Fibroblast of skin of right quadriceps (primary cell): ENCODE data around the gene CCL11.
A peak's percentile ranks its signal among the peaks of the same experiment; 100 is the strongest.

Source experiments
- DNase-seq: peaks from one replicate; pipeline ENCODE4 v3.0.0-alpha.2; 2013

CCL11 gene

GRCh38 chr17:34257986-34258326, 27.6 kb upstream of the CCL11 start:
- DNase-seq, result no peak

DNA sequence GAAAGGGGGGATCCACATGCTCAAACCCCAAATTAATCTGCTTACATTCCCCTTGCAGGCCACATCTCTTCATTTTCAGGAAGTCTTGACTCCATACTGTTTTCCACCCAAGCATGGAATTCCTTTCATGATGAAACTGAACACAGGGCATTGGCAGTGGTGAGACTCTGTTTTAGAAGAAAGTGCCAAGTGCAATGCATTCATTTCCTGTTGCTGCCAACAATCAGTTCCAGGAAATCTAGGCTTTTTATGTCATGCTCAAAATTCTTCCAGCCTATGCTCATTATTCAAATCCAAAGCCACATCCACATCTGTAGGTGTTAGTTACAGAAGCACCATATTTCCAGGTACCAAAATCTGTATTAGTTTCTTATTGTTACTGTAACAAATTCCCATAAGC, 26.4 kb upstream of the CCL11 start:
- peak; percentile 60 for DNase-seq

GRCh38 chr17:34260861-34261260, 24.7 kb upstream of the CCL11 start:
- no peak for DNase-seq

GRCh38 chr17:34261568-34262337, 23.8 kb upstream of the CCL11 start:
- no peak for DNase-seq

DNA sequence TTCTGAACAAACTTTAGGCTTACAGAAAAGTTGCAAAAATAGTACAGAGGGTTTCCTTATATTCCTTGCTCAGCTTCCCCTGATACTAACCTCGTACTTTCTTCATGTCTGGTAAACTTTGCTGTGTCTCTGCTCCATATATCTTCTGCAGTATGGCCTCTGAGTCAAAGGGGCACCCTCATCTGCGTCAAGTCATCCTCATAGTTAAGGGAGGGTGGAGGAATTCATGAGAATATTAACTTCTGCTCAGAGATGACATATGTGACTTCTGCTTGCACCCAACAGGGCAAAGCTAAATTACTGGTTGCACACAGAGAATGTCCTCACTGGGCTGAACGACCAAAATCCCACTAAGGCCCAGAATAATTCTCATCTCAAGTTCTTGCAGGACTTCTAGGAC, 19.8 kb upstream of the CCL11 start:
- DNase-seq, result no peak

GRCh38 chr17:34269969-34270368, 15.6 kb upstream of the CCL11 start, which contains the start of gene CCL7:
Gene CCL7, plus strand, starts transcription at chr17:34270221. Its CDS starts 70 bp downstream, at chr17:34270291.
- peak; percentile 71 for DNase-seq

- DNase-seq, result peak; percentile 96
These were observed 9.7 kb upstream of the CCL11 start for GRCh38 chr17:34275881-34276280.

DNA sequence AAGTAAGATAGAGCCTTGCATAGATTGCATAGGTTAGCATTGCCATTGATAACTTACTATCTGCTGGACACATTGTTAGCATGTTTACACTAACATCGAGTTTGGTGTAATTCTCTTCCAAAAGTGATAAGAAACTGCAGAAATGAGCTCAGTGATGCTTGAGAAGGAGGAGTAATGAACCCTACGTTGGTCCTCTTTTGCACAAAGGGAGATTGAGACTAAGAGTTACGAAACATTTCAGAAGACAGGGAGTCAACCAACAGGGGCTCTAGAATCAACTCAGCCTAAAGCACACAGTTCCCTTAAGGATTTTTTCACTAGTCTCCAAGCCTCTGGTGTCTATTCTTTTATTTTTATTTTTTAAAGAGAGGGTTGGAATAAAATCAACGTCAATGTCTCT, 8.7 kb upstream of the CCL11 start:
- no peak for DNase-seq

- no peak for DNase-seq
These were observed 2.0 kb upstream of the CCL11 start for GRCh38 chr17:34283571-34283970.

DNA sequence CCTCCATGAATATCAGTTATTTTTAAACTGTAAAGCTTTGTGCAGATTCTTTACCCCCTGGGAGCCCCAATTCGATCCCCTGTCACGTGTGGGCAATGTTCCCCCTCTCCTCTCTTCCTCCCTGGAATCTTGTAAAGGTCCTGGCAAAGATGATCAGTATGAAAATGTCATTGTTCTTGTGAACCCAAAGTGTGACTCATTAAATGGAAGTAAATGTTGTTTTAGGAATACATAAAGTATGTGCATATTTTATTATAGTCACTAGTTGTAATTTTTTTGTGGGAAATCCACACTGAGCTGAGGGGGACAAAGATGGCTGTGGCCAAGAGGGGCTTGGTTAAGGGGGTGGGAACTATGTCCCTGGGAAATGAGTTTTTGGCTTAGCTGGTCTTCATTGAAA, 2.3 kb downstream of the CCL11 start:
- DNase-seq, result no peak

DNA sequence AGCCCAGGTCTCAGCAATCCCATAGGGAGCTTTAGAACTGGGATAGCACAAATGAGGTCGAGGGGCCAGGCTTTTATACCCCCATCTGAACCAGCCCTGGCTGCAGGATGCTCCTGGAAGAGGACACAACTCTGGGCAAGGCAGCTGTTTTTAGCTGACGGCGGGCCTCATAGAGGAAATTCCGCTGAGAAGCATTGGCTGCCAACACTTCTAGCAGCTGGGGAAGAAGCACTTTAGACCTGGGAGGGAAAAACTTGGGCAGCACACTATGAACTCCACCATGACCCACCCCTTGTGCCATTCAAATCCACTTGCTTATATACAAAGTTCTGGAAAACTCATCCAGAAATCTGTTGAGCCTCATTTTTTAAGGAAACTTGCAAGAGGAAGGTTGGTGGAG, 5.0 kb downstream of the CCL11 start:
- DNase-seq, result no peak

- no peak for DNase-seq
These were observed 6.3 kb downstream of the CCL11 start for GRCh38 chr17:34291721-34292348.

GRCh38 chr17:34299027-34299426, 13.5 kb downstream of the CCL11 start:
- DNase-seq, result no peak

DNA sequence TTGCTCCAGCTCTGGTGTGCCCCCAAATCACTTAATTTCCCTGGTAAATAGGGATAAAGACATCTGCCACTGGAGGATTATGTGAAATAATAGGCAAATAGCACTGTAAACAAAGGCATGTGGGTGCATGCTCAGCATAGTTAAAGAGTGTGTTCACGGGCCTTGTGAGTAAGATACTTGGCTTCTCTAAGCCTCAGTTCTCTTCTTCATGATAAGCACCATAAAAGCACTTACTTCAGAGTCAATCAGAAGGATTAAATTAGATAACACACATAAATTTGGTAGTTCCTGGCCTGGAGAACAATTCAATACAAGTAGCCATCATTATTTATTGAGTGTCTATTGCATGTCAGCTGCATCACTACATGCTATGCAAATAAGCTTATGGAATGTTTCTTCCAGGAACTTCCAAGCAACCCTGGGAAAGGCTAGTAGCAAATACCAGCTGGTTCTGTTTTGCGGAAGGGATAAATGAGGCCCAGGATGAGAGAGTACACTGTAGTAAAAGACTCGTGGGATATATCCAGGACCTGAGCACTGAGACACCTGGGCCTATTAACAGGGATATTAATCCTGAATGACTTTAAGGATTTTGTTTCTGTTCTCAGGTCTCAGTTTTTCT, 14.5 kb downstream of the CCL11 start:
- peak; percentile 68 for DNase-seq

- DNase-seq, result peak; percentile 83
These were observed 15.3 kb downstream of the CCL11 start for GRCh38 chr17:34300652-34301370.

GRCh38 chr17:34301986-34302385, 16.4 kb downstream of the CCL11 start:
- peak; percentile 43 for DNase-seq

DNA sequence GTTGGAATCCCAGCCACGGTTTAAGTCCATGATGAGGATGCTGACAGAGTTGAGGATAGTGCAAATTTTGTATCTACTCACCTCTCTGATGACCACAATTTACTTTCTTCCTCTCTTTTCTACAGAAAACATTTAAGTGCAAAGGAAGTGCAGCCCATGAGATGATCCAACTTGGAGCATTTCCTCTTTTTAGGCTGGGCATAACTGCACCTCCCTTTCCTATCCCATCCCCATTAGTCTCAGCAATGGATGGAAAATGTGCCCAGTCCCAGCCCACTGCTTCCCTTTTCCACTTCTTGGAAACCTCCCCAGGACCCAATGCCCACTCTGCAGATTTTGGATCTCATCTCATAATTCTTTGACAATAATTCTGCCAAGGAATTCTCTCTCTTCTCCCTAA, 17.1 kb downstream of the CCL11 start:
- DNase-seq, result no peak

GRCh38 chr17:34303606-34304005, 18.1 kb downstream of the CCL11 start:
- DNase-seq, result no peak

DNA sequence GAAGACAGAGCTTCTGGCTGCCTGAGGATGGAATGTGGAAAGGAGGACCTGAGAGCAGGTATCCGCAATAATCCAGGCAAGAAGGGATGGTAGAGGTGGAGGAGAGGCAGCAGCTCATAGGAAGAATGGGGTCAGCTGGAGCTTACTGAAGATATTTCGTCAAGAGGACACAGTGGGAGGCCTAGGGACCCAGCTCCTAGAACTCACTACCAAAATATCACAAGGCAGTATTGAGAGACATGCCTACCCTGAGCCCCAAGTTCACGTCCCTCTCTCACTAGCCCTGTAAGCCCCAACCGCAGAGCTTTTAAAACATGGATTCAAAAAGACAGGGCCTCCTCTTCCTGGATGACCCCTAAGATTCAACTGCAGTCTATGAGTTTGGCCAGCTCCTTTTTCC, 19.5 kb downstream of the CCL11 start:
- no peak for DNase-seq

DNA sequence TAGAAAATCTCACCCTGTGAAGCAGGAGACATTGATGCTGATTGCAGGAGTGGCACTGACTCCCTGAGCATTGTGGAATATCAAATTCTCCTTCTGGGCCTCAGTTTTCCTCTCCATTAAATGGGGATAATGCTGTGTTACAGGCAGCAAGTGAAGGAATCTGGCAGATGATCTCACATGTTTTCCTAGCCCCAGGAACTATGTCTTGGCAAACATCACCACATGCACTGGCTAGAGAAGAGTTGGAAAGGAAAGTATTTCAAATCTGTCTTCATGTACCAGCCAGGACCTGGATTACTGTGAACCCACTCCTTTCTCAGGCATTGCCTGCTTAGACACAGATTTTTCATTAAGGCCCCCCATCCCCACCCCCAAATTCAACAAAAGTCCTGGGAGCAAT, 20.1 kb downstream of the CCL11 start:
- DNase-seq, result no peak

DNA sequence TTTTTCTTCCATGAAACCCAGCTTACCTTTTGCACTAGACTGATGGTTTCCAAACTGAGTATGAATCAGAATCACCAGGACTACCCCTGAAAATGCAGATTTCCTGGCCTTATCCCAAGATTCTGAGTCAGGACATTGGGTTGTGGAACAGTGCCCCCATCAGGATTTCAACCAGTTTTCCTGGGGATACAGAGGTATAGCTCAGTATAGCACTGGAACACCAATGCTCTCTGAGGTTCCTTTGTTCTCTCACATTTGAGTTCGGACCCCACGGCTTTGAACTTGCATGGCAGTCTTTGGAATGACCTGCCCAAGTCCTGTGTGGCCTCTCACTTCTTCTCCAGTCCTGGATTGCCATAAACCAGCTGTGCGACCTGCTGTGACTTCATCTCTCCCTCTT, 20.9 kb downstream of the CCL11 start:
- peak; percentile 75 for DNase-seq

DNA sequence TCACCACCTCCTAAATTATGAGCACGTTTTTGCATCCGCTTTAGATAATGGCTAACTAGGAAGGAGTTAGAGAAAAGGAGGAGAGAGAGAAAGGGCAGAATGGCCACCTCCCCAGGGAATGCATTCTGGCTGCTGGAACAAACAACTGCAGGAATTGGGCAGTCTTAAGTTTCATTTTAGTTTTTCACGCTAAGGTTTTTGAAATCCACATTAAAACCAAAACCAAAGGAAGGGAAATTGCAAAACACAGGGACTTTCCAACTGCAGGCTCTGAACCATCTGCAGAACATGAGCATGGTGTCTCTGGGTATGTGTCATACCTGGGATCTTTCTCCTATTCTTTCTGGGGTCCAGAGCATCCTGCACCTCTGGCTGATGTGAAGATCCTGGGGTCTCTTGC, 21.6 kb downstream of the CCL11 start:
- DNase-seq, result peak; percentile 39

DNA sequence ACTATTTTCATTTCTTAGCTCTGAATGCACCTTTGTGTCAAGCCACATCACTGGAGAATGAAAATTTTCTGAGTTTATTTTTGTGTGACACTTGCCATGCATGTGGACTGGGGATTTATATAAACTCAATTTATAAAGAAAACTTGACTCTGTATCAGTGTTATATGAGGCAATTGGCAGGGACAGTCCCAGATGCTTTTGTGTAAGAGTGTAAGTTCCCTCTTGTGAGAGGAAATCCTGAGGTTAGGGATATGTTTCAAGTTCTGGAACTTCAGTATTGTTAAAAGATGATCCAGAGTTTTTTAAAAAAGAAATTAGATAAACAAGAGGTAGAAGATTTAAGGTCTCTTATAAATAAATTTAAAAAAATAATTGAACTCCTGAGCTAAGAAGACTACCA, 22.8 kb downstream of the CCL11 start:
- DNase-seq, result no peak

DNA sequence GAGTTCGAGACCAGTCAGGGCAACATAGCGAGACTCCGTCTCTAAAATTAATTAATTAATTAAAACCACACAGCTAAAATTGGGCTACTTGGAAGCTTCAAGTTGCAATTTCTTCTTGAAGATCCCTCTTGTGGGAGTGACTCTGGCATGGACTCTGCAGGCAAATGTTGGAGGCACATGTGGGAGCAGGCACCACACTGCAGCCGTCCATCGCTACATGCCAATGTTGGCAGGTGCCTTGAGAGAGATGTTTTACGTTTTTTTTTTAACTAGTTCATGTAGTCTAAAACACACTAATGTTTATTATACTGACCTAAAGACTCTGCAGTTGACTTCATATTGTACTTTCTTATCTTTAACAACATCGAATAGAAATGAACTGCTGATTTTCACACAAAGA, 25.7 kb downstream of the CCL11 start:
- DNase-seq, result no peak
